ENCODE measurements around the gene SPEG.
A peak's percentile ranks its signal among the peaks of the same experiment; 100 is the strongest.
"Not testable (repeated sequence)": the region's sequence is repeated elsewhere in the genome, so short reads cannot be mapped to it uniquely, and the experiment has no call there.

SPEG gene

GRCh38 chr2:219404954-219405353 is 29.7 kb upstream of the SPEG start:
- DNase-seq (ENCODE audit: low read depth in 2 of 2), result no peak

- no peak for DNase-seq (ENCODE audit: low read depth in 2 of 2)
These were observed 29.2 kb upstream of the SPEG start for GRCh38 chr2:219405451-219405850.

- DNase-seq (ENCODE audit: low read depth in 2 of 2), result no peak
These were observed 28.4 kb upstream of the SPEG start for GRCh38 chr2:219405958-219406860.

GRCh38 chr2:219406861-219407230 is 27.8 kb upstream of the SPEG start:
- DNase-seq (ENCODE audit: low read depth in 2 of 2), result no peak

- not testable (repeated sequence) for DNase-seq (ENCODE audit: low read depth in 2 of 2)
These were observed 27.3 kb upstream of the SPEG start for GRCh38 chr2:219407343-219407742.

GRCh38 chr2:219408204-219408603 is 26.4 kb upstream of the SPEG start:
- no peak for DNase-seq (ENCODE audit: low read depth in 2 of 2)

GRCh38 chr2:219408631-219409030 is 26.0 kb upstream of the SPEG start:
- DNase-seq (ENCODE audit: low read depth in 2 of 2), result no peak

- DNase-seq (ENCODE audit: low read depth in 2 of 2), result no peak
These were observed 25.0 kb upstream of the SPEG start for GRCh38 chr2:219409619-219410018.

- DNase-seq (ENCODE audit: low read depth in 2 of 2), result no peak
These were observed 24.3 kb upstream of the SPEG start for GRCh38 chr2:219410390-219410789.

GRCh38 chr2:219414857-219415256 is 19.8 kb upstream of the SPEG start:
- no peak for DNase-seq (ENCODE audit: low read depth in 2 of 2)

GRCh38 chr2:219415580-219416234 is 18.9 kb upstream of the SPEG start:
- no peak for DNase-seq (ENCODE audit: low read depth in 2 of 2)

GRCh38 chr2:219416235-219416602 is 18.4 kb upstream of the SPEG start:
- DNase-seq (ENCODE audit: low read depth in 2 of 2), result no peak

GRCh38 chr2:219416938-219417337 is 17.7 kb upstream of the SPEG start:
- no peak for DNase-seq (ENCODE audit: low read depth in 2 of 2)

GRCh38 chr2:219417374-219417773 is 17.3 kb upstream of the SPEG start:
- peak in 1 of 2 donors; percentile 24 for DNase-seq (ENCODE audit: low read depth in 2 of 2)

- DNase-seq (ENCODE audit: low read depth in 2 of 2), result no peak
These were observed 16.3 kb upstream of the SPEG start, which contains the start of gene DES for GRCh38 chr2:219418155-219419011. Gene DES, plus strand, starts transcription at chr2:219418377. Its CDS starts 86 bp downstream, at chr2:219418463.

GRCh38 chr2:219419012-219419324 is 15.7 kb upstream of the SPEG start:
- no peak for DNase-seq (ENCODE audit: low read depth in 2 of 2)

GRCh38 chr2:219419331-219420197 is 15.1 kb upstream of the SPEG start:
- DNase-seq (ENCODE audit: low read depth in 2 of 2), result no peak

- DNase-seq (ENCODE audit: low read depth in 2 of 2), result no peak
These were observed 14.0 kb upstream of the SPEG start for GRCh38 chr2:219420687-219421086.

GRCh38 chr2:219421323-219421722 is 13.3 kb upstream of the SPEG start:
- DNase-seq (ENCODE audit: low read depth in 2 of 2), result no peak

- DNase-seq (ENCODE audit: low read depth in 2 of 2), result no peak
These were observed 11.6 kb upstream of the SPEG start for GRCh38 chr2:219422952-219423534.

Measured in stimulated activated CD8-positive, alpha-beta memory T cell treated with anti-CD3 and anti-CD28 coated beads, Interleukin-15, amount 100 ng/mL, for 4 hours (primary cell).